ENCODE results near the gene FBXO34. TPM values are rescaled to one million over a fixed set of nuclear protein-coding genes. Genes with fewer than 3 reads are reported as not detected.
"Not testable (repeated sequence)": the region's sequence is repeated elsewhere in the genome, so short reads cannot be mapped to it uniquely, and the experiment has no call there.

Gene FBXO34
- total RNA-seq, 2 donors from 2014 or later, result 16.0 to 21.6 TPM

DNA sequence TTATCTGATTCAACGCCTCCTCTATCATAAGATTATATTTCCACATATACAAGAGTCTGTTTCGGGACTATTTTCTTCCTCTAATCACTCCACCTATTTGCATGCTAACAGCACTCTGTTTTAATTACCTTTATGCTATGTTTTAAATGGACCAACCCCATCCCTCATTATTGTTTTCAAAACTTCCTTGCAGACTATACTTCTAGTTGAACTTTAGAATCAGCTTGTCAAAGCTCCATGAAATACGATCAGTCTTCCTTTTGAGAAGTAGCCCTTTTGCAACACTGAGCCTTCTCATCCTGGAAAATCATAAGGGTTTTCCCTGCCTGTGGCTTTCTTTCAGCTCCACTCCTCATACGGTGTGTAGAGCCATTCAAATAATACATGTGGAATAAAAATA is 103.5 kb downstream of the FBXO34 start:
- H3K27me3 ChIP-seq (replicated peaks; ENCODE audit: insufficient read depth), result no peaks in the 10 kb centered on the region
- H3K36me3 ChIP-seq, result peaks cover 39% of the 10 kb centered on the region
- H3K9me3 ChIP-seq, result no peaks in the 10 kb centered on the region
- H3K4me1 ChIP-seq (ENCODE audit: control insufficient read depth in 1 of 2, low read depth in 2 of 2), result no peaks in the 10 kb centered on the region
- DNase-seq (ENCODE audit: low spot score) (no peak), ATAC-seq (ENCODE audit: insufficient number of reproducible peaks, low FRiP score, low read depth) (no peak)
- TF ChIP-seq, protein P1, sequence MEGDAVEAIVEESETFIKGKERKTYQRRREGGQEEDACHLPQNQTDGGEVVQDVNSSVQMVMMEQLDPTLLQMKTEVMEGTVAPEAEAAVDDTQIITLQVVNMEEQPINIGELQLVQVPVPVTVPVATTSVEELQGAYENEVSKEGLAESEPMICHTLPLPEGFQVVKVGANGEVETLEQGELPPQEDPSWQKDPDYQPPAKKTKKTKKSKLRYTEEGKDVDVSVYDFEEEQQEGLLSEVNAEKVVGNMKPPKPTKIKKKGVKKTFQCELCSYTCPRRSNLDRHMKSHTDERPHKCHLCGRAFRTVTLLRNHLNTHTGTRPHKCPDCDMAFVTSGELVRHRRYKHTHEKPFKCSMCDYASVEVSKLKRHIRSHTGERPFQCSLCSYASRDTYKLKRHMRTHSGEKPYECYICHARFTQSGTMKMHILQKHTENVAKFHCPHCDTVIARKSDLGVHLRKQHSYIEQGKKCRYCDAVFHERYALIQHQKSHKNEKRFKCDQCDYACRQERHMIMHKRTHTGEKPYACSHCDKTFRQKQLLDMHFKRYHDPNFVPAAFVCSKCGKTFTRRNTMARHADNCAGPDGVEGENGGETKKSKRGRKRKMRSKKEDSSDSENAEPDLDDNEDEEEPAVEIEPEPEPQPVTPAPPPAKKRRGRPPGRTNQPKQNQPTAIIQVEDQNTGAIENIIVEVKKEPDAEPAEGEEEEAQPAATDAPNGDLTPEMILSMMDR (IDR thresholded peaks at IDR 0.05), result no peak
- no peak overlapping the region for H3K27ac ChIP-seq
- no peak overlapping the region for H3K4me3 ChIP-seq

GRCh38 chr14:55377236-55377635 is 106.0 kb downstream of the FBXO34 start:
- H3K9me3 ChIP-seq, result no peaks in the 10 kb centered on the region
- DNase-seq (ENCODE audit: low spot score), result no peak
- no peaks in the 10 kb centered on the region for H3K27me3 ChIP-seq (replicated peaks; ENCODE audit: insufficient read depth)
- H3K36me3 ChIP-seq, result peaks cover 45% of the 10 kb centered on the region
- no peak for ATAC-seq (ENCODE audit: insufficient number of reproducible peaks, low FRiP score, low read depth)
- TF ChIP-seq, protein P1 (IDR thresholded peaks at IDR 0.05), result no peak
- H3K27ac ChIP-seq, result no peak overlapping the region
- H3K4me1 ChIP-seq (ENCODE audit: control insufficient read depth in 1 of 2, low read depth in 2 of 2), result peaks cover 2 to 8% of the 10 kb centered on the region in 2 donors
- H3K4me3 ChIP-seq, result no peak overlapping the region

DNA sequence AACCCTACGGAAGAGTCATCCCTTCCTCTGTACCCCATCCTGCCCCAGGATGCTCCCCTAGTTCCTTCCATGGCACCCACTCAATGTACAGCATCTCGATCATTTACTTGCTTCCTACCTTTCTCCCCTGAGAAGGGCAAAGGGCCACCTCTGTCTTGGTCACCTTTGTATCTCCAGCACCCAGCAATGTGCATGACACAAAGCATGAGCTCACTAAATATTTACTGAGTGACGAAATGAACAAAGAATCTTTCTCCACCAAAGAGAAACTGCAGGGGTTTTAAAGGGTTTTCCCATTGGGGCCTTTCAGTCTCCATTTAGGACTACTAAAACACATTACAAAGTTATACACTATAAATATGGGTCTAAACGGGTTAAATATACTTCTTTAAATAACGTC is 109.8 kb downstream of the FBXO34 start:
- peaks cover 20 to 39% of the 10 kb centered on the region in 2 donors for H3K4me1 ChIP-seq (ENCODE audit: control insufficient read depth in 1 of 2, low read depth in 2 of 2)
- H3K4me3 ChIP-seq, result no peak overlapping the region
- H3K27me3 ChIP-seq (replicated peaks; ENCODE audit: insufficient read depth), result no peaks in the 10 kb centered on the region
- peak overlapping the region; percentile 81 to 90 for H3K27ac ChIP-seq
- ATAC-seq (ENCODE audit: insufficient number of reproducible peaks, low FRiP score, low read depth), result no peak
- no peaks in the 10 kb centered on the region for H3K9me3 ChIP-seq
- no peak for DNase-seq (ENCODE audit: low spot score)
- H3K36me3 ChIP-seq, result peaks cover 52% of the 10 kb centered on the region
- TF ChIP-seq, protein P1 (IDR thresholded peaks at IDR 0.05), result no peak

- TF ChIP-seq, protein P1 (IDR thresholded peaks at IDR 0.05), result no peak
- DNase-seq (ENCODE audit: low spot score) (no peak), ATAC-seq (ENCODE audit: insufficient number of reproducible peaks, low FRiP score, low read depth) (no peak)
Measured at GRCh38 chr14:55381561-55381960, 110.3 kb downstream of the FBXO34 start.

DNA sequence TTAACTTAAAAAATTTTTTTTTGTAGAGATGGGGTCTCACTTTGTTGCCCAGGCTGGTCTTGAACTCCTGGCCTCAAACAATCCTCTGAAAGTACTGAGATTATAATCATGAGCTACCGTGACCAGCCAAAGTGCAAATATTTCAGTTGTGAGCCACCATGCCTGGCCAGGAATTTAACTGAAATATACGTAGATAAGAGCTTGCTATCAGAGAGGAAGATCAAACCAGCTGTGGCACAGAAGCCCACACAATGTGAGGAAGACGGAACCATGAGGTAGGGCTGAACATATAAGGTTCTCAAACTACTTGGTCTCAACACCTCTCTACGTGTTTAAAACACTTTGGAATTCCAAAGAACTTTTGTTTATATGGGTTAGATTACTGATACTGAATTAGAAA is 111.3 kb downstream of the FBXO34 start:
- Histone ChIP-seq H3K9me3 (no peaks in the 10 kb centered on the region), H3K4me1 (ENCODE audit: control insufficient read depth in 1 of 2, low read depth in 2 of 2) (peaks cover 20 to 39% of the 10 kb centered on the region in 2 donors), H3K36me3 (peaks cover 42% of the 10 kb centered on the region), H3K27me3 (replicated peaks; ENCODE audit: insufficient read depth) (no peaks in the 10 kb centered on the region), H3K4me3 (no peak overlapping the region), H3K27ac (peak overlapping the region; percentile 81 to 90)
- DNase-seq (ENCODE audit: low spot score) (no peak), ATAC-seq (ENCODE audit: insufficient number of reproducible peaks, low FRiP score, low read depth) (no peak)
- TF ChIP-seq, protein P1 (IDR thresholded peaks at IDR 0.05), result no peak

More at GRCh38 chr14:55381561-55381960, 110.3 kb downstream of the FBXO34 start:
- no peaks in the 10 kb centered on the region for H3K9me3 ChIP-seq
- H3K27me3 ChIP-seq (replicated peaks; ENCODE audit: insufficient read depth), result no peaks in the 10 kb centered on the region
- no peak overlapping the region for H3K4me3 ChIP-seq
- peaks cover 46% of the 10 kb centered on the region for H3K36me3 ChIP-seq
- peak overlapping the region; percentile 81 to 90 for H3K27ac ChIP-seq
- peaks cover 20 to 39% of the 10 kb centered on the region in 2 donors for H3K4me1 ChIP-seq (ENCODE audit: control insufficient read depth in 1 of 2, low read depth in 2 of 2)

DNA sequence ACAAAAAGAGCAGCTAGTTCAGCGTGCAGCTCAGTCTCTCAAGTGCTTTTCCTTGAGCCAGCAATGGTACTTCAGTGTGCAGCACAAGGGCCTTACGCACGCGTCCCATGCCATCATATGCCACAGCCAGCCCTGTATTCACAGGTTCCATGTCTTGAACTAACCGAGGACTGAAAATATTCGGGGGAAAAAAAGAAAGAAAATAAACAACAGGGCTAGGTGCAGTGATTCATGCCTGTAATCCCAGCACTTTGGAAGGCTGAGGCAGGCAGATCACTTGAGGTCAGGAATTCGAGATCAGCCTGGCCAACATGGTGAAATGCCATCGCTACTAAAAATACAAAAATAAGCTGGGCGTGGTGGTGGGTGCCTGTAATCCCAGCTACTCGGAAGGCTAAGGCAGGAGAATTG is 111.8 kb downstream of the FBXO34 start:
- DNase-seq (ENCODE audit: low spot score) (peak; percentile 18), ATAC-seq (ENCODE audit: insufficient number of reproducible peaks, low FRiP score, low read depth) (peak; percentile 56)
- Histone ChIP-seq H3K4me3 (peak overlapping the region; percentile 39), H3K36me3 (peaks cover 37% of the 10 kb centered on the region), H3K27ac (peak overlapping the region; percentile 81 to 90), H3K4me1 (ENCODE audit: control insufficient read depth in 1 of 2, low read depth in 2 of 2) (peaks cover 20 to 39% of the 10 kb centered on the region in 2 donors)
- not testable (repeated sequence) for H3K9me3 ChIP-seq; H3K27me3 ChIP-seq (replicated peaks; ENCODE audit: insufficient read depth)
